HG03571 (cell line): ENCODE results near the gene EIF4EBP3.
"Not testable (repeated sequence)": the region's sequence is repeated elsewhere in the genome, so short reads cannot be mapped to it uniquely, and the experiment has no call there.

Source experiments
- ATAC-seq: cut with Tn5 transposase; IDR thresholded peaks from one replicate; pipeline ENCODE4 v1.9.1; 2021; ENCODE audit not compliant: unreplicated experiment

Gene EIF4EBP3

GRCh38 chr5:140575309-140575708 is 27.8 kb downstream of the EIF4EBP3 start:
- no peak for ATAC-seq

GRCh38 chr5:140576776-140577201 is 29.3 kb downstream of the EIF4EBP3 start:
- no peak for ATAC-seq

GRCh38 chr5:140579188-140579747 is 31.8 kb downstream of the EIF4EBP3 start:
- ATAC-seq, result not testable (repeated sequence)

- ATAC-seq, result no peak
Observed at GRCh38 chr5:140587495-140587894, 40.0 kb downstream of the EIF4EBP3 start.

- ATAC-seq, result no peak
Observed at GRCh38 chr5:140588311-140589070, 41.0 kb downstream of the EIF4EBP3 start.

GRCh38 chr5:140590861-140591260 is 43.4 kb downstream of the EIF4EBP3 start:
- no peak for ATAC-seq

- ATAC-seq, result no peak
Observed at GRCh38 chr5:140591747-140592372, 44.4 kb downstream of the EIF4EBP3 start.

- not testable (repeated sequence) for ATAC-seq
Observed at GRCh38 chr5:140593070-140593469, 45.6 kb downstream of the EIF4EBP3 start.

GRCh38 chr5:140594169-140594568 is 46.7 kb downstream of the EIF4EBP3 start:
- no peak for ATAC-seq

GRCh38 chr5:140595538-140596300 is 48.3 kb downstream of the EIF4EBP3 start:
- ATAC-seq, result no peak

- ATAC-seq, result no peak
Observed at GRCh38 chr5:140596321-140596741, 48.9 kb downstream of the EIF4EBP3 start.

GRCh38 chr5:140598836-140599235 is 51.4 kb downstream of the EIF4EBP3 start:
- no peak for ATAC-seq
